Measurements from ENCODE around the gene MDM2.
"Not testable (repeated sequence)": the region's sequence is repeated elsewhere in the genome, so short reads cannot be mapped to it uniquely, and the experiment has no call there.

DNA sequence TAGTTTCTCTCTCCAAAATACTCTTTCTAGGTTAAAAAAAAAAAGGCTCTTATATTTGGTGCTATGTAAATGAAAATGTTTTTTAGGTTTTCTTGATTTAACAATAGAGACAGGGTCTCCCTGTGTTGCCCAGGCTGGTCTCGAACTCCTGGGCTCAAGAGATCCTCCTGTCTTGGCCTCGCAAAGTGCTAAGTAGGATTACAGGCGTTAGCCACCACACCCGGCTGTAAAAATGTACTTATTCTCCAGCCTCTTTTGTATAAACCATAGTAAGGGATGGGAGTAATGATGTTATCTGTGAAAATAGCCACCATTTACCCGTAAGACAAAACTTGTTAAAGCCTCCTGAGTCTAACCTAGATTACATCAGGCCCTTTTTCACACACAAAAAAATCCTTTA, 33.2 kb downstream of the MDM2 start:
- TF ChIP-seq, protein P1, sequence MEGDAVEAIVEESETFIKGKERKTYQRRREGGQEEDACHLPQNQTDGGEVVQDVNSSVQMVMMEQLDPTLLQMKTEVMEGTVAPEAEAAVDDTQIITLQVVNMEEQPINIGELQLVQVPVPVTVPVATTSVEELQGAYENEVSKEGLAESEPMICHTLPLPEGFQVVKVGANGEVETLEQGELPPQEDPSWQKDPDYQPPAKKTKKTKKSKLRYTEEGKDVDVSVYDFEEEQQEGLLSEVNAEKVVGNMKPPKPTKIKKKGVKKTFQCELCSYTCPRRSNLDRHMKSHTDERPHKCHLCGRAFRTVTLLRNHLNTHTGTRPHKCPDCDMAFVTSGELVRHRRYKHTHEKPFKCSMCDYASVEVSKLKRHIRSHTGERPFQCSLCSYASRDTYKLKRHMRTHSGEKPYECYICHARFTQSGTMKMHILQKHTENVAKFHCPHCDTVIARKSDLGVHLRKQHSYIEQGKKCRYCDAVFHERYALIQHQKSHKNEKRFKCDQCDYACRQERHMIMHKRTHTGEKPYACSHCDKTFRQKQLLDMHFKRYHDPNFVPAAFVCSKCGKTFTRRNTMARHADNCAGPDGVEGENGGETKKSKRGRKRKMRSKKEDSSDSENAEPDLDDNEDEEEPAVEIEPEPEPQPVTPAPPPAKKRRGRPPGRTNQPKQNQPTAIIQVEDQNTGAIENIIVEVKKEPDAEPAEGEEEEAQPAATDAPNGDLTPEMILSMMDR (IDR thresholded peaks at IDR 0.05), result not testable (repeated sequence)
- TF ChIP-seq POLR2AphosphoS5, POLR2A (IDR thresholded peaks at IDR 0.05): not testable (repeated sequence)
